ENCODE measurements around the gene CISD1. TPM values are rescaled to one million over a fixed set of nuclear protein-coding genes. Genes with fewer than 3 reads are reported as not detected.
"Not testable (repeated sequence)": the region's sequence is repeated elsewhere in the genome, so short reads cannot be mapped to it uniquely, and the experiment has no call there.

Gene CISD1
- total RNA-seq, 6 experiments from 2014 or later: 25.2 to 40.9 (median 26.4) TPM

DNA sequence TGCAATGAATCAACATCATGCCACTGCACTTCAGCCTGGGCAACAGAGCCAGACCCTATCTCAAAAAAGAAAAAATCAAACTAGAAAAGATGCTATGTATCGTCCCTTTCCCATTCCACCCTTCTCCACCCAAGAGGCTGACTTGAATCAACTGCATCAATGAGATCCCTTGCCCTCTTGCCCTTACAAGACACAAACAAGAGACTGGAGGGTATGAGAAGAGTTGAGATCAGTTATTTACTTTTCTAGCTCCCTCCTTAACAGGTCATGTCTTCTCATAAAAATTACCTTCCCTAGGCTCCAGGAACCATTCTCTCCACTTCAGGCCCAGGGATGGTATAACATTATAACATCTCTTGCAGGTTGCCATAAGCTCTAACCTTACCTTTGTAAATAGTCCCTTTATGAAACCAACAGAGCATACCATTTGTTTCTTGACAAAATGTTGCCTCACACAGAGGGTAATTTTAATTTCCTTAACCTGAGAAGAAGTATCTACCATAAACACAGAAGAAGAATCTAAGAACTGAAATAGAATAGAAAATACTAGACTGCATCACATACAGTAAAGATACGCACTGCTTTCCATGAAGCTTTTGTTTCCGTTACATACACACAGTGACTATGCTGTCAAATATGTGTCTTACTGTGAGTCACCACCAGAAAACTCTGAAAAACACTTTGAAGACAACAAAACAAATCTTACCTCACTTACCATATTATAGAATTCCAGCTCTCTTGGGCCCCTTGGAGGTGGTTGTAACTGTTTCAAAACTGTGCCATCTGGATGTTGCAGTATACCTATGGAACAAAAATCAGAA, 31.7 kb upstream of the CISD1 start:
- TF ChIP-seq, protein P1, sequence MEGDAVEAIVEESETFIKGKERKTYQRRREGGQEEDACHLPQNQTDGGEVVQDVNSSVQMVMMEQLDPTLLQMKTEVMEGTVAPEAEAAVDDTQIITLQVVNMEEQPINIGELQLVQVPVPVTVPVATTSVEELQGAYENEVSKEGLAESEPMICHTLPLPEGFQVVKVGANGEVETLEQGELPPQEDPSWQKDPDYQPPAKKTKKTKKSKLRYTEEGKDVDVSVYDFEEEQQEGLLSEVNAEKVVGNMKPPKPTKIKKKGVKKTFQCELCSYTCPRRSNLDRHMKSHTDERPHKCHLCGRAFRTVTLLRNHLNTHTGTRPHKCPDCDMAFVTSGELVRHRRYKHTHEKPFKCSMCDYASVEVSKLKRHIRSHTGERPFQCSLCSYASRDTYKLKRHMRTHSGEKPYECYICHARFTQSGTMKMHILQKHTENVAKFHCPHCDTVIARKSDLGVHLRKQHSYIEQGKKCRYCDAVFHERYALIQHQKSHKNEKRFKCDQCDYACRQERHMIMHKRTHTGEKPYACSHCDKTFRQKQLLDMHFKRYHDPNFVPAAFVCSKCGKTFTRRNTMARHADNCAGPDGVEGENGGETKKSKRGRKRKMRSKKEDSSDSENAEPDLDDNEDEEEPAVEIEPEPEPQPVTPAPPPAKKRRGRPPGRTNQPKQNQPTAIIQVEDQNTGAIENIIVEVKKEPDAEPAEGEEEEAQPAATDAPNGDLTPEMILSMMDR (IDR thresholded peaks at IDR 0.05): no peak
- TF ChIP-seq POLR2A (IDR thresholded peaks at IDR 0.05): no peak
- intact Hi-C loops (cut with DNase I): no loop called here

DNA sequence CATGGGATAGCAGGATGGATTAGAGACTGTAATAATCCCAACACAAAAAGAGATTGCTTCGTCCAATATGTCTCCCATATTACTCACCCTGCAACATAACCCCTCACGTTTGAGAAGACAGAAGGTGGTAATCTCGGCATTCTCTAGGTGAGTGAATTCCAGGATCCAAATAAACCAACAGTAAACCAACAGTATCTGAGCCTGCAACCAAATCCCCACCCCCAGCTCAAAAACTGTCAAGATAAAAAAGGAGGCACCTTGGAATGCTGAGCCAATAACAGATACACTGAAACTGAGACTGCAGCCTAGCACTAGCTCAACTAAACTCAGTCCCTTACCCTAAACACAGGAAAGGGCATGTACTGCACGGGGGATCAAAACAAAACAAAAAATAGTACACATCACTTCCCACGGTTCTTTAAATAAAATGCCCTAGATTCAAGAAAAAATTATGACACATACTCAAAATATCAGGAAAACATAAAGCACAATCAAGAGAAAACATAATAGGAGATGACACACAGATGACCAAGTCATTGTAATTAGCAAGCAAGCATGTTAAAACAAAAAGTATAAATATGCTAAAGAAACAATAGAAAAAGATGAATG, 29.3 kb upstream of the CISD1 start:
- Histone ChIP-seq H3K27me3 (no peaks in the 10 kb centered on the region), H3K9me3 (no peaks in the 10 kb centered on the region), H3K36me3 (no peaks in the 10 kb centered on the region), H3K4me1 (no peaks in the 10 kb centered on the region), H3K27ac (no peak overlapping the region), H3K4me3 (no peak overlapping the region)
- intact Hi-C loops (cut with DNase I): no loop called here
- DNase-seq (no peak), ATAC-seq (no peak)
- 81% methylated on average over 5 of the region's 5 CpGs for WGBS (ENCODE audit: insufficient coverage, low coverage, low lambda C conversion rate, missing lambda C conversion rate)
- TF ChIP-seq, protein P1 (IDR thresholded peaks at IDR 0.05): no peak
- TF ChIP-seq POLR2A (IDR thresholded peaks at IDR 0.05): no peak

More for the DNA sequence above, 31.7 kb upstream of the CISD1 start:
- Histone ChIP-seq H3K4me1 (no peaks in the 10 kb centered on the region), H3K36me3 (no peaks in the 10 kb centered on the region), H3K9me3 (no peaks in the 10 kb centered on the region), H3K4me3 (no peak overlapping the region), H3K27ac (no peak overlapping the region), H3K27me3 (no peaks in the 10 kb centered on the region)
- WGBS (ENCODE audit: insufficient coverage, low coverage, low lambda C conversion rate, missing lambda C conversion rate): 98% methylated on average over 3 of the region's 3 CpGs
- ATAC-seq (no peak), DNase-seq (no peak)

DNA sequence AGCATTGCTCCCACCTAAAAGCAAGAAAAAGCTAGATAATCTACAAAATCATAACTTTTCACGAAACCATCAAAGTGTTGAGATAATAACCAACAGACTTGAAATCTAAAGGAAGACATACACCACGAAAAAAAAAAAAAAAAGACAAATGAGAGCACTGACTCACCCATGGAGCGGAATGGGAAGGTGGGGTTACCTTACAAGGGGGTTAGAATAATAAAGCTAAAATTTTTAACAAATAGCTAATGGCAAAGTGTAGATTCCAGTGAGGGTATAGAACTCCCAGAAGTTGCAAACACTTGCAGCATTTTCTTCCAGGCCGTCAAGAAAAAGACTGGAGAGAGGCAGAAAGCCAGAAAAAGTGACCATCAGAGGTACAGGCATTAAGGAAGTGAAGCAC, 28.4 kb upstream of the CISD1 start:
- ATAC-seq (no peak), DNase-seq (no peak)
- H3K9me3 ChIP-seq: no peaks in the 10 kb centered on the region
- H3K27ac ChIP-seq: no peak overlapping the region
- TF ChIP-seq, protein P1 (IDR thresholded peaks at IDR 0.05): no peak
- no peak for TF ChIP-seq POLR2A (IDR thresholded peaks at IDR 0.05)
- H3K27me3 ChIP-seq: no peaks in the 10 kb centered on the region
- H3K4me1 ChIP-seq: no peaks in the 10 kb centered on the region
- intact Hi-C loops (cut with DNase I): no loop called here
- H3K36me3 ChIP-seq: no peaks in the 10 kb centered on the region
- H3K4me3 ChIP-seq: no peak overlapping the region
- WGBS (ENCODE audit: insufficient coverage, low coverage, low lambda C conversion rate, missing lambda C conversion rate): 50% methylated on average over 2 of the region's 4 CpGs

DNA sequence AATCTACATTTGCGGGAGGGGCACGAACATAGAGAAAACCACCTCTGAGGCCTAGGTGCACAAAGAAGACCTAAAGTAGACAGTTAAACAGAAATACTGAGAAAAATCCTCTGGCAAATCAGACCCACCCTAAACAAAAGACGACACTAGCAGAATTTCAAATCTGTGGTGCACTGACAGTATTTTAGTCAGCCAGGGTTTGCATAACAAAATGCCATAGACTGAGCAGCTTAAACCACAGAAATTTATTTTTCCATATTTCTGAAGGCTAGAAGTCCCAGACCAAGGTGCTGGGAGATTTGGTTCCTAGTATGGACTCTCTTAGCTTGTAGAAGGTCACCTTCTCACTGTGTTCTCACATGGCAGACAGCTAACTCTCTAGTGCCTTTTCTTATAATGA, 27.6 kb upstream of the CISD1 start:
- no peak for ATAC-seq
- intact Hi-C loops (cut with DNase I): no loop called here
- Histone ChIP-seq H3K4me1 (no peaks in the 10 kb centered on the region), H3K27me3 (no peaks in the 10 kb centered on the region), H3K27ac (no peak overlapping the region), H3K4me3 (no peak overlapping the region), H3K9me3 (no peaks in the 10 kb centered on the region), H3K36me3 (no peaks in the 10 kb centered on the region)
- WGBS (ENCODE audit: insufficient coverage, low coverage, low lambda C conversion rate, missing lambda C conversion rate): 100% methylated on average over 3 of the region's 3 CpGs
- TF ChIP-seq POLR2A (IDR thresholded peaks at IDR 0.05): no peak
- no peak for DNase-seq

DNA sequence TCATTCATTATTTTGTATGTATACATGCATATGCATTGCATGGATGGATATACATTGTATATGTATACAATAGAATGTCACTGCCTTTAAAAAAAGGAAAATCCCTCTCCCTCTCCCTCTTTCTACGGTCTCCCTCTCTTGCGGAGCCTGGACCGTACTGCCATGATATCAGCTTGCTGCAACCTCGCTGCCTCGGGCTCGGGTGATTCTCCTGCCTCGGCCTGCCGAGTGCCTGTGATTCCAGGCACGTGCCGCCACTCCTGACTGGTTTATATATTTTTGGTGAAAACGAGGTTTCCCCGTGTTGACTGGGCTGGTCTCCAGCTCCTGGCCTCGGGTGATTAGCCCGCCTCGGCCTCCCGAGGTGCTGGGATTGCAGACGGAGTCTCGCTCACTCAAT, 25.7 kb upstream of the CISD1 start:
- WGBS (ENCODE audit: insufficient coverage, low coverage, low lambda C conversion rate, missing lambda C conversion rate): 97% methylated on average over 10 of the region's 18 CpGs
- intact Hi-C loops (cut with DNase I): no loop called here
- no peaks in the 10 kb centered on the region for H3K36me3 ChIP-seq
- ATAC-seq (no peak), DNase-seq (no peak)
- no peak for TF ChIP-seq POLR2A (IDR thresholded peaks at IDR 0.05)
- TF ChIP-seq, protein P1 (IDR thresholded peaks at IDR 0.05): no peak
- no peaks in the 10 kb centered on the region for H3K27me3 ChIP-seq
- H3K4me1 ChIP-seq: no peaks in the 10 kb centered on the region
- H3K27ac ChIP-seq: no peak overlapping the region
- H3K4me3 ChIP-seq: no peak overlapping the region
- no peaks in the 10 kb centered on the region for H3K9me3 ChIP-seq

DNA sequence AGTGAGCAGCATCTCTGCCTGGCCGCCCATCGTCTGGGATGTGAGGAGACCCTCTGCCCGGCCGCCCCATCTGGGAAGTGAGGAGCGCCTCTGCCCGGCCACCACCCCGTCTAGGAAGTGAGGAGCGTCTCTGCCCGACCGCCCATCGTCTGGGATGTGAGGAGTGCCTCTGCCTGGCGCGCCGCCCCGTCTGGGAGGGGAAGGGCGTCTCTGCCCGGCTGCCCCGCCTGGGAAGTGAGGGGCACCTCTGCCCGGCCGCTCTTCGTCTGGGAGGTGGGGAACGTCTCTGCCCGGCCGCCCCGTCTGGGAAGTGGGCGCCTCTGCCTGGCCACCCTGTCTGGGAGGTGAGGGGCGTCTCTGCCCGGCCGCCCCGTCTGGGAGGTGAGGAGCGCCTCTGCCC, 25.2 kb upstream of the CISD1 start:
- no CpG with 5 or more reads among the region's 31 CpGs for WGBS (ENCODE audit: insufficient coverage, low coverage, low lambda C conversion rate, missing lambda C conversion rate)
- DNase-seq; H3K9me3 ChIP-seq; intact Hi-C loops (cut with DNase I); ATAC-seq; H3K4me1 ChIP-seq; H3K27me3 ChIP-seq; H3K27ac ChIP-seq; H3K36me3 ChIP-seq; H3K4me3 ChIP-seq: not testable (repeated sequence)

DNA sequence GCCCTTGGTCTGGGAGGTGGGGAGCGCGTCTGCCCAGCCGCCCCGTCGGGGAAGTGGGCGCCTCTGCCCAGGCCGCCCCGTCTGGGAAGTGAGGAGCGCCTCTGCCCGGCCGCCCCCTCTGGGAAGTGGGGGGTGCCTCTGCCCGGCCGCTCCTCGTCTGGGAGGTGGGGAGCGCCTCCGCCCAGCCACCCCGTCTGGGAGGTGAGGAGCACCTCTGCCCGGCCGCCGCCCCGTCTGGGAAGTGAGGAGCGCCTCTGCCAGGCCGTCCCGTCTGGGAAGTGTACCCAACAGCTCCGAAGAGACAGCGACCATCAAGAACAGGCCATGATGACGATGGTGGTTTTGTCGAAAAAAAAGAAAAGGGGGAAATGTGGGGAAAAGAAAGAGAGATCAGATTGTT, 24.7 kb upstream of the CISD1 start:
- H3K27ac ChIP-seq; H3K27me3 ChIP-seq; H3K9me3 ChIP-seq; ATAC-seq; intact Hi-C loops (cut with DNase I); H3K4me3 ChIP-seq; H3K36me3 ChIP-seq; DNase-seq; H3K4me1 ChIP-seq: not testable (repeated sequence)
- 96% methylated on average over 11 of the region's 28 CpGs for WGBS (ENCODE audit: insufficient coverage, low coverage, low lambda C conversion rate, missing lambda C conversion rate)

Data from right lobe of liver (tissue), 6 donors.